ENCODE data around the gene HIP1.
A peak's percentile ranks its signal among the peaks of the same experiment; 100 is the strongest.

The HIP1 gene

DNA sequence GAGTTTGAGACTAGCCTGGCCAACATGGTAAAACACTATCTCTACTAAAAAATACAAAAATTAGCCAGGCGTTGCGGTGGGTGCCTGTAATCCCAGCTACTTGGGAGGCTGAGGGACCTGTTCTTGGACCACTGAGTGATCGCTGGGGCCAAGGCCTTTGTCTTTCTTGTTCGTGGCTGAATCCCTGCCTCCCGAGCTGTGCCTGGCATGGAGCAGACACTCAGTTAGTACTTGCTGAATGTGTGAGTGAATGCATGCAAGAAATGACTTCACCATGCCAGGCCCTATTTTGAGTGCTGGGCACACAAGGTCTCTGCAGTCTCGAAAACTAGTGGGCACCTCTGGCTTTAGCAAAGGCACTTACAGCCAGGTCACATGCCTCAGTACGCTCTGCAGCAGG is 85.1 kb downstream of the HIP1 start:
- no peaks in the 10 kb centered on the region for H3K27me3 Mint-ChIP-seq
- H3K4me1 Mint-ChIP-seq (ENCODE audit: low read depth): no peaks in the 10 kb centered on the region
- H3K4me3 Mint-ChIP-seq: no peak overlapping the region
- no peaks in the 10 kb centered on the region for H3K9me3 Mint-ChIP-seq (ENCODE audit: low read depth)
- no peak overlapping the region for H3K27ac Mint-ChIP-seq
- H3K36me3 Mint-ChIP-seq: no peaks in the 10 kb centered on the region

DNA sequence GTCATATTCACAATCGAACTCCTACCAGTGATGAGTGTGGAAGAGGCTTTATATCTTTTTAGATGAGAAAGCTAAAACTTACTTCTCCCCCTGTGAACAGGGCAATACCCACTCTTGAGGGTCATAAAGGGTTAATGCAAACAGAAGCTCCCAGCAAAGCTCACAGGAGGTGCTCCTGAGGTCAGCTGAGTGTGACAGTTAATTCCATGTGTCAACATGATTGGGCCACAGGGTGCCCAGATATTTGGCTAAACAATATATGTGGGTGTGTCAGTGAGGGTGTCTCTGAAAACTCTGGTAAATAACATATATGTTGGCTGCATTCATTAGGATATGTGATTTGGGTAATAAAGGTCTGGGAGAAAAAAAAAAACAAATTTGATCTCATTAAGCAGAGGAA is 86.0 kb downstream of the HIP1 start:
- no peak overlapping the region for H3K27ac Mint-ChIP-seq
- H3K36me3 Mint-ChIP-seq: no peaks in the 10 kb centered on the region
- H3K9me3 Mint-ChIP-seq (ENCODE audit: low read depth): no peaks in the 10 kb centered on the region
- H3K4me1 Mint-ChIP-seq (ENCODE audit: low read depth): no peaks in the 10 kb centered on the region
- H3K27me3 Mint-ChIP-seq: no peaks in the 10 kb centered on the region
- H3K4me3 Mint-ChIP-seq: no peak overlapping the region

DNA sequence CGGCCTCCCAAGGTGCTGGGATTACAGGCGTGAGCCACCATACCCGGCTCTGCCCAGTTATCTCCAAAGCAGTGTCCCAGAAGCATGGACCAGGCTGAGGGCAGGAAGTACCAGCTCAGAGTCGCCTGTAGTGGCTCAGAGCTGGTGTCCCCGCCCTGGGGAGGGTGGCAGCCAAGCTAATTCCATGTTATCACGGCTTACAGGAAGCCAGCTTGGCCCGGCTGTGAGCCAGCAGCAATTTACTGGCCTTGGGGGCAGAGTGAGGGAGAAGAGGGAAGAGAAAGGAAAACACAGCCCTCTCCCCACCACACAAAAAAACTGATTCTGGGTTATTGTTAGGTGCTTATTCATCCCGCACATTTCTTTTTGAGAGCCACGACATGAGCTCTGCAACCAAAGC is 88.1 kb downstream of the HIP1 start:
- no peaks in the 10 kb centered on the region for H3K36me3 Mint-ChIP-seq
- H3K4me3 Mint-ChIP-seq: no peak overlapping the region
- no peaks in the 10 kb centered on the region for H3K4me1 Mint-ChIP-seq (ENCODE audit: low read depth)
- no peaks in the 10 kb centered on the region for H3K27me3 Mint-ChIP-seq
- H3K27ac Mint-ChIP-seq: no peak overlapping the region
- H3K9me3 Mint-ChIP-seq (ENCODE audit: low read depth): no peaks in the 10 kb centered on the region

DNA sequence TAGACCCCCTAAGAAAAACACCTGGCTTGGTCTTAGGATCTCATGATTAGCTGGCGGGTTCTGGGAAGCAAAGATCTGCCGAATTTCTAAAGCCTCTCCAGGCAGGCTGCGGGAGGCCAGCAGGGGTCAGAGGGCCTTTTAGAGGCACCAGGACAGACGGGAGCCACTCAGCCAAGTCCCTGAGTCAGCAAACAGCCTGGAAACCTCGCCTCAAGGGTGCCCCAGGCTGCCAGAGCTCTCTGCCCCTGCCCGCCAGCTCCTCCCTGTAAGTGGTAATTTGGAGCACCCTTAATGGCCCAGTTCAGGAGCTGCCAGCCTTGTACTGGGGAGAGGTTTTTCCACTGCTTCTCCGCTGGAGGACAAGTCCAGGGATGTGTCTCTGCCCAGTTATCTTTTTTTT is 88.7 kb downstream of the HIP1 start:
- Mint-ChIP-seq H3K4me3 (no peak overlapping the region), H3K9me3 (ENCODE audit: low read depth) (no peaks in the 10 kb centered on the region), H3K4me1 (ENCODE audit: low read depth) (no peaks in the 10 kb centered on the region), H3K27ac (no peak overlapping the region), H3K36me3 (no peaks in the 10 kb centered on the region), H3K27me3 (no peaks in the 10 kb centered on the region)

DNA sequence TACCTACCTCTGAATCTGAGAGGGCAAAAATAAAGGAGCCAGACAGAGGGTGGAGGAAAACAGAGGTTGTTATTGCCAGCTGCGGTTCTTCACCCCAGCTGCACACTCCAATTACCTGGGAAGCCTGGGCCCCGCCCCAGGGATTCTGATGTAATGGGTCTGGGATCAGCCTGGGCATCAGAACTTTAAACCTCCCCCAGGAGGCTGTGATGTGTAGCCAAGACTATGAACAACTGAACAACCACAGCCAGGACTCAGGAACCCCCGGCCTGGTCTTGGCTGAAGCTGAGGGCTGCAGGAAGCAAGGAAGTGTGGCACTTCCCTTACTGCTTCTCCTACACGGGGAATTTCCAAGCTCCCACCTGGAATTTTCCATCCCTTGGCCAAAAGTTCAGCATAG is 89.3 kb downstream of the HIP1 start:
- Mint-ChIP-seq H3K27ac (no peak overlapping the region), H3K9me3 (ENCODE audit: low read depth) (no peaks in the 10 kb centered on the region), H3K4me3 (no peak overlapping the region)

GRCh38 chr7:75647709-75648438 is 90.9 kb downstream of the HIP1 start:
- Mint-ChIP-seq H3K27me3 (no peaks in the 10 kb centered on the region), H3K27ac (no peak overlapping the region), H3K9me3 (ENCODE audit: low read depth) (no peaks in the 10 kb centered on the region), H3K4me1 (ENCODE audit: low read depth) (no peaks in the 10 kb centered on the region), H3K36me3 (no peaks in the 10 kb centered on the region), H3K4me3 (no peak overlapping the region)

More for the DNA sequence above, 89.3 kb downstream of the HIP1 start:
- Mint-ChIP-seq H3K4me1 (ENCODE audit: low read depth) (no peaks in the 10 kb centered on the region), H3K27me3 (no peaks in the 10 kb centered on the region), H3K36me3 (no peaks in the 10 kb centered on the region)

DNA sequence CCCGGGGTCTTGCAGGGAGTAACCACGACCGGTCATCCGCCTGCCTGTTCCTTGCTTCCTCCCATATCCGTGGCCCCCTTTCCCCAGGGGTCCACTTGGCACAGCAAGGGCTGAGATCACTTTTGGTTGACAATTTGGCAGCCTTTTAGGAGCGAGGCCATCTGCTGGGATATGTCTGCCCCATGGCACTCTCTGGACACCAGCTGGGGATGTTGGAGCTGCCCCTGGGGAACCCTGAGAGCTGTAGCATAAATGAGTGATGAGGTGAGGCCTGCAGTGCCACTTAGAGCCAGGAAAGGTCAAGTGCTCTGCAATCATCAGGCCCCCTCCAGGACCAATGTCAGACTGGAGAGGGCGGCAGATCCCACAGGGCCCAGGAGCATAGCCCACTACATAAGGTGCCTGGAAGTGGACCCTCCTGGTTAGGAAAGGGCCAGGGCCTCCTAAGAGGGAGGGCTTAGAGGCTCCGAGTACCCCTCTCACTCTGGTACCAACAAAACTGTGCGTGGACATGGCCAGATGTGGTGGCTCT is 92.1 kb downstream of the HIP1 start:
- H3K4me3 Mint-ChIP-seq: no peak overlapping the region
- H3K9me3 Mint-ChIP-seq (ENCODE audit: low read depth): no peaks in the 10 kb centered on the region
- H3K4me1 Mint-ChIP-seq (ENCODE audit: low read depth): no peaks in the 10 kb centered on the region
- no peaks in the 10 kb centered on the region for H3K27me3 Mint-ChIP-seq
- no peak overlapping the region for H3K27ac Mint-ChIP-seq
- H3K36me3 Mint-ChIP-seq: no peaks in the 10 kb centered on the region

DNA sequence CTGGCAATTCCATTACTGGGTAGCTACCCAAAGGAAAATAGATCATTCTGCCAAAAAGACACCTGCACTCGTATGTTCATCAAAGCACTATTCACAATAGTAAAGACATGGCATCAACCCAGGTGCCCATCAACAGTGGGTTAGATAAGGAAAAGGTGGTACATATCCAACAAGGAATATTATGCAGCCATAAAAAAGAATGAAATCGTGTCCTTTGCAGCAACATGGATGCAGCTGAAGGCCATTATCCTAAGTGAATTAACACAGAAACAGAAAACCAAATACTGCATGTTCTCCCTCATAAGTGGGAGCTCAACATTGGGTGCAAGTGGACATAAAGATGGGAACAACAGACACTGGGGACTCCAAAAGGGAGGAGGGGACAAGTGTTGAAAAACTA is 93.2 kb downstream of the HIP1 start:
- no peaks in the 10 kb centered on the region for H3K36me3 Mint-ChIP-seq
- no peak overlapping the region for H3K4me3 Mint-ChIP-seq
- no peaks in the 10 kb centered on the region for H3K4me1 Mint-ChIP-seq (ENCODE audit: low read depth)
- H3K9me3 Mint-ChIP-seq (ENCODE audit: low read depth): no peaks in the 10 kb centered on the region
- H3K27me3 Mint-ChIP-seq: no peaks in the 10 kb centered on the region
- no peak overlapping the region for H3K27ac Mint-ChIP-seq

DNA sequence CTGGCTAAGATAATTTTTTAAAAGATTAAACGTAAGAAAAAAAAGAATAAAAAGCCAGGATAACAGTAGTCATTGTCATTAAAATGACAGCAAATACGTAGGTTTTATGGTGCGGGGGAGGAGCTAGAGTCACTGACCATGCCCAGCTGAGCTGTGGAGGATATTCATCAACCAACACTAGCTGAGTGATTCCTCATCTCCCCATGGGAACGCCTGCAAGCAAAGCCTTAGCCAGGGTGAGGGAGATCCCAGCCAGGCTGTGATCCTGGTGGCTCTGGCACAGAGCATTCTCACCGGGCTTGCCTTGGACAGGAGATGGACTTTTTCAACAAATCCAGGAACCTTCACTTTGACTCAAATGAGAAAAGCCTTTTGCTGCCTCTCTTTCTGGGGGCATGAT is 94.2 kb downstream of the HIP1 start:
- no peaks in the 10 kb centered on the region for H3K27me3 Mint-ChIP-seq

GRCh38 chr7:75642810-75643486 is 95.8 kb downstream of the HIP1 start:
- H3K4me1 Mint-ChIP-seq (ENCODE audit: low read depth): peaks cover 7% of the 10 kb centered on the region
- no peak overlapping the region for H3K4me3 Mint-ChIP-seq
- no peaks in the 10 kb centered on the region for H3K9me3 Mint-ChIP-seq (ENCODE audit: low read depth)
- H3K27me3 Mint-ChIP-seq: no peaks in the 10 kb centered on the region
- H3K36me3 Mint-ChIP-seq: no peaks in the 10 kb centered on the region
- no peak overlapping the region for H3K27ac Mint-ChIP-seq

More for the DNA sequence above, 94.2 kb downstream of the HIP1 start:
- peaks cover 4% of the 10 kb centered on the region for H3K4me1 Mint-ChIP-seq (ENCODE audit: low read depth)
- no peak overlapping the region for H3K27ac Mint-ChIP-seq
- no peaks in the 10 kb centered on the region for H3K9me3 Mint-ChIP-seq (ENCODE audit: low read depth)
- H3K36me3 Mint-ChIP-seq: no peaks in the 10 kb centered on the region
- no peak overlapping the region for H3K4me3 Mint-ChIP-seq

- peaks cover 7% of the 10 kb centered on the region for H3K4me1 Mint-ChIP-seq (ENCODE audit: low read depth)
- H3K9me3 Mint-ChIP-seq (ENCODE audit: low read depth): no peaks in the 10 kb centered on the region
- no peak overlapping the region for H3K27ac Mint-ChIP-seq
- H3K4me3 Mint-ChIP-seq: peak overlapping the region; percentile 86
- no peaks in the 10 kb centered on the region for H3K36me3 Mint-ChIP-seq
- H3K27me3 Mint-ChIP-seq: no peaks in the 10 kb centered on the region
Measured at GRCh38 chr7:75640201-75640600, 98.5 kb downstream of the HIP1 start.

DNA sequence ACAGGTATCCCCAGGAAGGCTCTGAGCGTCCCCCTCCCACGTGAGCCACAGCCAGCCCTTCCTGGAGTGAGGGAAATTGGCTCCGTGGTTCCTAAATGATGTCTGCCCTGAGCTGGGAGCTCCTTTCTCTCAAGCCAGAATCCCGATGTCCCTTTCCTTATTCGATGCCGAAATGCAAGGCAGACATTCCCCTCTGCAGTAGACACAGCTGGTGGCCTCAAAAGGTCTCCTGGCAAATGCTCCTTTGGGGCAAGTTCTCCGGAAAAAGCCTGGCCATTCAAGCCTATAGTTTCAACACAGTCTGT is 98.9 kb downstream of the HIP1 start:
- H3K4me3 Mint-ChIP-seq: peak overlapping the region; percentile 86
- no peaks in the 10 kb centered on the region for H3K36me3 Mint-ChIP-seq
- H3K27me3 Mint-ChIP-seq: no peaks in the 10 kb centered on the region
- H3K9me3 Mint-ChIP-seq (ENCODE audit: low read depth): no peaks in the 10 kb centered on the region
- no peak overlapping the region for H3K27ac Mint-ChIP-seq
- peaks cover 7% of the 10 kb centered on the region for H3K4me1 Mint-ChIP-seq (ENCODE audit: low read depth)

DNA sequence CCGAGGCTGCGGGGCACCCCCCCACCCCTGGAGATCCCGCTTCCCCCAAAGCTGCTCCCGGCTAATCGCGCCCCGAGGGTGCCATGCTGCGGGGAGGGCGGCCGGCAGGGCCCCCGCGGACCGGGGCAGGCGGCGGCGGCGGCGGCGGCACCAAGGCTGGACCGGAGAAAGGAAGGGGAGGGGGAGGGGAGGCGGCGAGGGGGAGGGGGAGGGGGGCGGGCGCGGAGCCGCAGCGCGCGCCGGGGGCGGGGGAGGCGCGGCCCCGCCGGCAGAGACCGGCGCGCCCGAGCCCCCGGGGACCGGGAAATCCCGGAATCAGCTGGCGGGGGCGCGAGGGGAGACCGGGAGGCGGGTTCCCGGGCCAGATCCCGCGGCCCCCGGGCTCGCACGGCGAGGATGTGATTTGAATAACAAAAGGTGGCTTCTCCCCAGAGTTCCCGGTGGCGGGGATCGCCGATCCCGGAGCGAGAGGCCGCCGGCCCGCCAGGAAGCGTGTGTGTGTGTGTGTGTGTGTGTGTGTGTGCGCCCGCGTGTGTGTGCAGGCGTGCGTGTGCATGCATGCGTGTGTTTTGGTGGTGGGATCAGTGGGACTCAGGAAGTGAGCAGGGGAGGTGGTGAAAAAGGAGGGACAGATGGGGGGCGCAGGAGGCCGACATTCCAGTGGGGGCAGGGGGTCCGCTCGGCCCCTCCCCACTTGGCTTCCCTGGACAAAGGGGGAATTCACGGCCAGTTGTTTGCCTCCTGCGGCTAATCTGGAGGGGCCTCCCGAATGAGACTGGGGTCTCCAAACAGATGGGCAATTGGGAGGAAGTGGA is 99.5 kb downstream of the HIP1 start:
- Mint-ChIP-seq H3K4me3 (peak overlapping the region; percentile 86), H3K9me3 (ENCODE audit: low read depth) (no peaks in the 10 kb centered on the region), H3K4me1 (ENCODE audit: low read depth) (peaks cover 7% of the 10 kb centered on the region), H3K36me3 (no peaks in the 10 kb centered on the region), H3K27me3 (no peaks in the 10 kb centered on the region), H3K27ac (no peak overlapping the region)

DNA sequence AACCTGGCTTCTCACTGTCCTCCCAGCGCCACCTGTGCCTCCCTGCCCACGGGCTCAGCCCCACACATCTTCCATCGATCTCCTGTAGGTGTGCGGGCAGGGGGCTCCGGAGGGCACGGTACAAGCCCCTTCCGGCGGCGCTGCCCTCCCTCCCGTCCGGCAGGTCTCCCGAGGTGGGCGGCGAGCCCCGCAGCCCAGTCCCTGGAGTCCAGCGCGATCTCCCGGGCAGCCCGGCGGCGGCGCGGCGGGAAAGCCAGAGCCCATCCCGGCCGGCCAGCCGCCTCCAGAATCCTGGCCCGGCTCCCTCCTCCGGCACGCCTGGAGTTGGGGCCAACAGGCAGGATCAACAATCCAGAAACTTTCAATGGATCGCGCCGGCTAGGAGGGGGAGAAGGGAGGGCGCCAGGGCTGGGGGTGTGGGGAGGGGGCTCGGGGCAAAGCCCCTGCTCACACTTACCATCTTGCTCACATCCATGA is 100.1 kb downstream of the HIP1 start:
- Mint-ChIP-seq H3K27ac (no peak overlapping the region), H3K27me3 (no peaks in the 10 kb centered on the region), H3K9me3 (ENCODE audit: low read depth) (no peaks in the 10 kb centered on the region), H3K4me1 (ENCODE audit: low read depth) (peaks cover 7% of the 10 kb centered on the region), H3K4me3 (peak overlapping the region; percentile 60), H3K36me3 (no peaks in the 10 kb centered on the region)

Data from activated naive CD8-positive, alpha-beta T cell (primary cell).